ENCODE results near the gene ZFP69.

The ZFP69 gene

DNA sequence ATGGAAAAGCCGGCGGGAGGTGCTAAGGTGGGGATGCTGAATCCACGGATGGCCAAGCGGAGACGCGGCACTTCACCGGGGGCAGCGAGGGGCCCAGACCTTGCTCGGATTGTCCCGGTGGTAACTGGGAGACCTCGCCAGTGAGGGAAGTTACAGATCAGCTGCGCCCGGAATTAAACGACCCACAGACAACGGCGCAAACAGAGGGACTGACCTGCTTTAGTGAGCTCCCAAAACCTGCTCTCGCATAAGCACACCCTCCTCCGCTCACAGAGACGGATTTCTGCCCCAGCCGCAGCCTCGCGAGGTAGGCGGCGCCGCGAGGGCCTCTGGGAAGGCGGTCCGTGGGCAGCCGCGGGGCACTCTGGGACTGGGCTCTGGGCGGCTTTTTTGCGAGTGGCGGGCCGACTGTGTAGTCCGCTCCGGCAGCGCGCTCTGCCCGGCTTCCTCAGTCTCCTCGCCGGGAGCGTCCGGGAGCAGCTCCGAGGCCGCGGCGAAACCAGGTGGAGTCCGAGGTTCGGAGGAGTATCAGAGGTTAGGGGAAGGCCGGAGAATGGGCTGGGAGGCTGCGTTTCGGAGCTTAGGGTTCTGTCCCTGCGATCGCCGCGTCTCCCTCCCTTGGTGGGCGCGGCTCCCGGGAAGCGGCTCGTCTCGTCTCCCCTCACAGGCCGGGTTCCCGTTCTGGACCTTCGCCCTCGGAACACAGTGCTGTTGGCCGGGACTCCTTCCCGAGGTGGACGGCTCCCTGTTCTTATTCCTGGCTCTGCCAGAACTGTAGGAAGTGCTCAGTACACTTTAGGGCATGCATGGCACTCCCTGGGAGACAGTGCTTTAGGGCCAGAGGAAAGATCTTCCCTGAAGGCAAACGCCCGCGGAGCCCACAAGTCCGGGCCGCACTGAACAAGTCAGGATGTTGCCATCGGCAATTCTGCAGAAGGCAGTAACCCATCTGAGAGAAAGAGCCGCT lies 31.6 kb downstream of the ZFP69 start, which contains the start of gene EXO5:
Gene EXO5, plus strand, starts transcription at position 393 of the 967 bp plus-strand sequence. CDS start 5,778 bp downstream, outside the sequence.
- DNase-seq, result peak; percentile 80

DNA sequence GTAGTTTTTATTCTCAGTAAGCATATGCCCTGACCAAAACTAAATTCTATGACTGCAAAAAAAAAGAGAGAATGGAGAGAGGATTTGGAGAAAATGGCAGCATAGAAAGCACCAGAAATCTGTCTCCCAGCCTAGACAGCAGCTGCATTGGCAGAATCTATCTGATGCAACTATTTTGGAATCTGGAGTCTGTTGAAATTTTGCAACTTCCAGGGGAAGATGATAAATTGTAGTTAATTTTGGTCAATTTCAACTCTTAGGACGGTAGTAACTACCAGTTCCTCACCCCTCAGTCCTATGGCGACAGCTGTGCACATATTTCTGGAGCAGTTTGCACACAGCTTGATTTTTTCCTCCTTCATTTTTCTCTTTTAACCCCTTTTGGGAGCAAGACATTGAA lies 42.4 kb downstream of the ZFP69 start:
- DNase-seq, result no peak

DNA sequence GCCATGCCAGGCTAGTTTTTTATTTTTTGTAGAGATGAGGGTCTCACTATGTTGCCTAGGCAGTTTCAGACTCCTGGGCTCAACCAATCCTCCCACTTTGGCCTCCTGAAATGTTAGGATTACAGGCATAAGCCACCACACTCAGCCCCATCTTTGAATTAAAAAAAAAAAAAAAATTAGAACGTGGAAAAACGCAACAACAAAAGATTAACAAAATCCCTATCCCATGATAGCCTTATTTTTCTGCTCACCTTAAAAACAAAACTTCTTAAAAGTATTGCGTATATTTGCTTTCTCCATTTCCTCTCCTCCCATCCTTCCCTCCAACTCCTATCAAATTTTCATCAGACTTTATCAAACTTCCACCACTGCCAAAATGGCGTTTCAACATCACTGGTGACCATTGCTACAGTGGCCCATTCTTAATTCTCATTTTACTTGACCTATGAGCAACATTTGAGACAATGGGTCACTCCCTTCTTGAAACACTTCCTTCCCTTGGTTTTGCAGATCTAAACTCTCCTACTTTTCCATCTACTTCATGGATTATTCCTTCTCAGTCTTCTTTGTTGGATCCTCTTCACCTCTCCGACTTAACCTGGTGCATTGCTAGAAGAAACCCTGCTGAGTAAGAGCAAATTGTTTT lies 53.8 kb downstream of the ZFP69 start:
- DNase-seq, result peak; percentile 51

- peak; percentile 98 for DNase-seq
These were observed 54.4 kb downstream of the ZFP69 start, which contains the start of gene ZNF684 for GRCh38 chr1:40531381-40532061. ZNF684 (plus strand) TSS chr1:40531637; CDS start chr1:40533167, 1,530 bp downstream.

DNA sequence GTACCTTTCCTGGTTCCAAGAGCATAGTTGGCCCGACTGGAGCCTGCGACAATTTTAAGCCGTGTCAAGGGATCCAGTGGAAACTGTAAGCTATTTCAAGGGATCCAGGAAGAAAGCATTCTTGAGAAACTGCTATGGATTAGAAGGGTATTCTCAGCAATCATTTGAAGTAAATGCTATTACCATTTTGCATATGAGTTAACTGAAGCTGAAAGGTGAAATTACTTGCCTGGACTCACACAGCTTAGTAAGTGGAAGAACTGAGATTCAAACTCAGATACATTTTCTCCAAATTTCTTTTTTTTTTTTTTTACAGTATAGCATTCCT lies 54.9 kb downstream of the ZFP69 start:
- DNase-seq, result peak; percentile 6

DNA sequence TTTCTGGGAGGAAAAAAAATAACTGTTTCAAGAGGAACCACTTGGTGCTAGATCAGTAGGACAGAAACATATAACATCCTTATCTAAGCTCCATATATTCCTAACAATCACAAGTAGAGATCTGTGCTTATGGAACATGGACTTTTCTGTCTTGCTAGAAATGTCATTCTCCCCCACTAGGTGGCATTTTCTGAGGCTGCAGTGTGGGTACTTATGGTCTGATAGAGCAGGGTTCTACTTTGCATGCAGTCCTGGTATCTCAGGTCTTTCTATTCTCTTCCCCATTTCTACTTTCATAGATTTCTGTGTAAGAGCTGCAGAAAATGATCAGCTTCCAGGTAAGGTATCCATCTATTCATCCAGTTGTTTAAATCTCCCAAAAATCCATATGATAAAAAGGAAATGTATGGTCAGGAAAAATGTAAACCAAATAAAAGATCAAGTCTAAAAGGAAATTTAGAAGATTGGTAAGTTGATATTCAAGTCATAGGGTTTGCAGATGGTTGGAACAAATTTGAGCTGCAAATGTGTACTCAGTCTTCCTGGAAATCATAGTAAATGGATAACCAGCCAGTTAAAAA lies 55.8 kb downstream of the ZFP69 start:
- peak; percentile 70 for DNase-seq

GRCh38 chr1:40534589-40534988 lies 57.5 kb downstream of the ZFP69 start:
- no peak for DNase-seq

- DNase-seq, result no peak
These were observed 58.6 kb downstream of the ZFP69 start for GRCh38 chr1:40535732-40536131.

GRCh38 chr1:40539338-40539737 lies 62.2 kb downstream of the ZFP69 start:
- DNase-seq, result peak; percentile 91

Data from inflammatory macrophage treated with lipopolysaccharide for 4 hours (primary cell).